Medulla oblongata (tissue), 1 donor: ENCODE results near the gene TMEM236.

Source experiments
- DNase-seq: peaks from one replicate; pipeline ENCODE4 v3.0.0-alpha.2; 2015; ENCODE audit errors: extremely low spot score

TMEM236 gene

DNA sequence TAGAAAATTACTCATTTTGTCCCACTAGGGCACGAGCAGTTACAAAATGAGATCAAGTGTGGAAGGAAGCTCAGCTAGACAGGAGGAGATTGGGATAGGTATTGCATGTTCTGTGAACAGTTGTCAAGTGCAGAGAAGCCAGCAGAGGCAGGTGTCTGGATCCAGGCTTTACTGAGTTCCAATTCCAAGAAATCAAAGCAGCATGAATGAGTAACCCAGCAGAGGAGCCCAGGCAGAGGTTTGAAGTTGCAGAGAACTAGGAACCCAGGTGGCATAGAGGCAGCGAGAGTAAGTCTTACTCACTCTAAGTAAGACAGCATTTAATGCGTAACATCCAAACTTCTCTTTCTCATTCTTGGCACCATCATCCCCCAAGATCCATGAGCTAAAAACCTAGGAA, 68.9 kb downstream of the TMEM236 start:
- DNase-seq = no peak

DNA sequence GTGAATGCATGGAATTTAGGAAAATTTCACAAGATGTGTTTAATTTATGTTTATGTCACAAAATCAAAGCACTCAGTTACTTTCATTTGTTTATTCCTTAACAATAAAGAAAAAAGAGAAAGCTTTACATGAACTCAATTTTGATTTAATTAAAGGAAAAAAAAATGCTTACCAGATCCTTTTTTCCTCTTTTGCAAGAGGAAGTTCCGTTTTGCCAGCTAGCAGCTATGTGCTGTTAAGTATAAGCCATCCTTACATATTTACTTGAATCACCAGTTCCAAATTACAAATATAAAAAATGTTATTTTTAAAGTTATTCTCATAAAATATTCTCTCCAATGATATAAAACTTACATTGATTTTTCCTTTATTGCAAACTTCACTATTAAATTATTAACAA, 69.9 kb downstream of the TMEM236 start:
- no peak for DNase-seq

DNA sequence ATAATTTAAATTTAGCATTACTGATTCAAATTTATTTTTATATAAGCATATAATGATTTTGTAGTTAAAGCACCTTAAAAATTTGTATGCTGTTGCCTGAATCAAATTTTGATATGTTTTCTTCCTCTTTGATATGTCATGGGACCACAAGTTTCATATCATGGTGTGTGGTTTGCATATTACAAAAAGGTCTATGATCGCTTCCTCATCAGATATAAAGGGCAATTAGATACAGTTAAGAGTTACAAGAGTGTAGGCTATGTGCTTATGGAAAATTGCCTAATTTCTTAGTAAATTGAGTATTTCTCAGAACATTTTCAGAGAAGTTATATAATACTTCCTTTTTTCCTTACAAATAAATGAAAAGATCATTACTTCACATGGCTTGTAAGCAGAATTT, 79.3 kb downstream of the TMEM236 start:
- DNase-seq = no peak

DNA sequence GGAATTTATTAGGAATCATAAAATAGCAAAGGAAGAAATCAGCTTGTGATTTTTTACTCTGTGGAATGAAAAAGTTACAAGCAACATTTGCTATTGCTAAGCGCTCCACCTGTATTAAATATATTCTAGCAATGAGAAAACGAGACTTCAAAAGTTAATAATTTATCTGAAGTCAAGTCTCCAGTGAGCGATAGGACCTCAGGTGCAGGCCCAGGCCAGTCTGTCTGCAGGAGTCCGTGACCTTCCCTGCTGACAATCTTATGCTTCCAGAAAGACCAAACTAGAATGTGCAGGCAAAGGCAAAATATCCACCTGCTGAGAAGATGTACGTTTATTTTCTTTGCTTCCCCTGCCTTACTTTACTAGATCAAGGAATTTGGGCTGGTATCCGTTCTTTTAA, 79.9 kb downstream of the TMEM236 start:
- DNase-seq = no peak

DNA sequence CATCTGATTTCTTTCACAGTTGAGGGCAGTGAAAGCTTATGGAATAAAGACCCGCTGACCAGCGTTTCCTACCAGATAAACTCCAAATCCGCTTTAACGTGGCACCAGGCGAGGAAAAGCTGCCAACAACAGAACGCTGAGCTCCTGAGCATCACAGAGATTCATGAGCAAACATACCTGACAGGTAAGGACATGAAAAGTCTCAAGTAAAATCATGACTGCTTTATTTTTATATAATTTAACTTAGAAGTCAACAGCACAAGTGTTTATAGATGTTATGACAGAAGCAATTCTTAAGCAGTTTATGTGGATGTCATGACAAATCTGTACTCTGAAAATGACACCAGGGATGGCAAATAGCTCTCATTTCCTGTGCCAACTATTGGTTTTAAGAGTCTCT, 81.7 kb downstream of the TMEM236 start:
- DNase-seq = no peak

DNA sequence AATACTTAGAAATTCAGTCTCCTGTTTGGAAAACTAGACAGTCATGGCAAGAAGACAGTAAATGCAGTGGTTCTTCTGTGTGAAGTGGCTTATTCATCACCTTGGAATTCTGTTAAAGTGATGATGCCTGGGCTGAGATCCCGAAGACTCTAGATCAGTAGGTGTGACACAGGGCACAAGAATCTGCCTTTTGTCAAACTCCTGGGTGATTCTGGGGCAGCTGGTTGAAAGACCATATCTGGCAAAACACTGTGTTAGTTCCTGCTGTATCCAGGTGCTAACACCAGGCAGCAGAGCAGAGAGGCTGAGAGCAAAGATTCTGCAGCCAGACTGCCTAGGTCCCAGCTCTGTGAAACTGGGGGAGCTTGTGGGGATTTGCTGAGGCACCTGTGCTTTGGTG, 83.7 kb downstream of the TMEM236 start:
- DNase-seq = no peak

DNA sequence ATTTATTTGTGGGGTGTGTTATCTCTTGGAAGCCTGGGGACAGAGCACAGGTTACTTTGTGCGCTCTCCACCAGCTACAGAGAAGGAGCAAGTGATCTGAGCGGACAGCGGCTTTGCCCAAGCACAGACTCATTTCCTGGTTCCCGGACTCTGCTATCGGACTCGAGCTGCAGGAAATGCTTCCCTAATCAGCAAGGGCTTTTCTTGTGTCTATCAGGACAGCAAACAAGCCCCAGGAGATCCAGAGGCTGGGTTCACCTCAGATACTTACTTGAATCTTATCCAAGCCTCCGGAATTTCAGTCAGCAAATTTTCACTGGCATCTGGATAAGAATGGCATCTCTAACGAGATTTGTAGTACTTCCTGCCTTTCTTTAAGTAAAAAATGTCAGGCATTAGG, 84.9 kb downstream of the TMEM236 start:
- no peak for DNase-seq

DNA sequence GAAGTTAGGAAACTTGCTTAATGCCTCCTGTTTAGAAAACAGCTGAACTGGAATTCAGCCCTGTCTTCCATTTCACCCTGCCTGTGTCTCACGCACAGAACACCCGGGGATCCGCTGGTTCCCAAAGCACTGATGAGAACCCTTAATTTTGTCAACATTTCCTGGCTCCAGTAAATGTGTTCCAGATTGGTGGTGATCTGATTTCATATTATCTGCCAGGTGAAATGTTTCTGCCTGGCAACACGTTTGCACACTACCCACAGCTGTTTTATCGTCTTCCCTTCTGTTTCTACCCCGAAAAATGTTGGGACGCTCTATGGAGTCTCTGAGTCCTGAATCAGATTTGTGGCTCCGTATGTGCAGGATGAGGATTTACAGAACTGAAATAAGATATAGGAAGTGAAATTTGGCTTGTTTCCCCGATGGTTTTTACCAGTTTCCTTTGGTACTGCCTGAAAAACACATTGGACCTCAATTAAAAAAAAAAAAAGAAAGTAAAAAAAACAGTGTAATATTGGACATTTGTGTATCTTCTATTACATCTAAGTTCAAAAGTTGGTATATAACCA, 86.2 kb downstream of the TMEM236 start:
- DNase-seq = peak; percentile 62

DNA sequence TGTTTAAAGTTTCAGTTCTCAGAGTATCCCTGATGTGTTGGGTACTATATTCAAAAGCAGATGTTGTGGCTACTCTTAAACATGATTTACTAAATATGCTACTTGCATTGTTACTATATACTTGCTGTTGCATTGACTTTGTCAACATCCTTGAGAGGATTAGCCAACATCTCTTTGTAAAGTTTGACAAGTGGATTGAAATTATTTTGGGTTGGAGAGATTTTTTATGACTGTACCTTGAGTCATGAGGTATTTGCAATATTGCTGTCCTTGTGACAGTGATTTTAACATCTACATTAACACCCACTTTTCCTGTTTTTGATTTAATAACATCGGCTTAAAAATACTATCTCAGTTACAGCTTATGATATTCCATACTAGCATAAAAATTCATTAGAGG, 89.0 kb downstream of the TMEM236 start:
- no peak for DNase-seq

DNA sequence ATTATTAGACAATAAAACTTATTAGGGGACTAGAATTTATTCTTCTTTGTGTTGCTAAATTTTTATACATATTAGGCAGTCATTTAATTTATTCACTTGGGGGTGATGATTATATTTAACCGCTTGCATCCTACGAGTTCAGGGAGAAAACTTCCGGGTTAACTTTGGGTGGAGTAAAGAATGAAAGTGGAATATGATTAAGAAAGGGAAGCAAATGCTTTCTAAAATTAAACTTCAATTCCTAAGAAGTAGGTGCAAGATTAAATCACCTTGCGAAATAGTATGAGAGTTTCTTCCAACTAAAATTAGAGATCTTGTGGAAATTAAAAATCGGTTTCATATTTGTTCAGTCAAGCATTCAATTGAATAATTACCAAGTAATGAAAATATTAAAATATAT, 90.6 kb downstream of the TMEM236 start:
- DNase-seq = no peak

DNA sequence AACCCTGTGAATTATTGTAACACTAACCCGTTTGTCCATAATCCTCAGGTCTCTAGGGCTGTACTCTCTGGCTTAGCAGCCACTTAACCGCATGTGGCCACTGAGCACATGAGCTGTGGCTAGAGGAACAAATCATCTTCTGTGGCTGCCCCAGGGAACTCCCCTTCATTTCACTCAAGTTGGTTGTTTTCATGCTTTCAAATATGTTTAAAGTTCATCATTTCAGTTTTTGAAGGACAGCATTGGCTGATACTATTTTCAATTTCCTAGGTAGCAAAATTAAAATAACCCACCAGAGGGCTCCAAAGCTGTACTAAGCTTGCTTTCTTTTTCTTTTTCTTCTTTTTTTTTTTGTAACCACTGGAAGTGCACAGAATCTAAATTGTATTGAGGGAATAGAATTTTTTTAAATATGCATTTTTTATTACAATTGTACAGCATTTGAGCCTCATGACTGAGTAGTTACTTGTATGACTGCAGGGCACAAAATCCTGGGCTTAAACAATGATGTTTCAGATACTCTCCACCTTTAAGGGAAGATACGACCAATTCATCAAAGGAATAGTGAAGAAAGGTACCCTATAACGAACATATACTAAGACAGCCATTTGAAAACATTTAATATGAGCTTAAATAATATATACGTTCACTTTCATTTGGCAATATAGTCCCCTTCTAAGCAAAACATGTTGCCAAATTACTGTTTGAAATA, 95.7 kb downstream of the TMEM236 start:
- peak; percentile 31 for DNase-seq

DNA sequence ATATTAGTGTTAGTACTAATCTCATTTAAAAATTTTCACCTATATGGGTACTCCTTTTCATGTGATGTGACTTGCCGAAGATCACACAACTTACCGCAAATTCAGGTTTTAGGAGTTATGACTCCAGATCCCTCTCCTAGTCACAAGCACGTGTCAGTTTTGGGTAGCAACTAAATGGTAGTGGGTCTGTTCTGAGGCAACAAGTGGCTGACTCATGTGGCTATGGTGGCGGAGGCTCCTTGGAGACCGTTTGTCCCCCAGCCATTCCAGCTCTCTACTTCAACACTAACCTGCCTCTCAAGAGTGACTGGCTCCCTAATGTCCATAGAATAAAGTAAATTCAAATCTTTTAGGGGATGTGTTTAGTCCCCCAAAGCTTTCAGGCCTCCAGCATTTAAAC, 96.6 kb downstream of the TMEM236 start:
- DNase-seq = no peak
